GM21576 (cell line): ENCODE results near the gene HEATR5B.
"Not testable (repeated sequence)": the region's sequence is repeated elsewhere in the genome, so short reads cannot be mapped to it uniquely, and the experiment has no call there.

Experiments
- ATAC-seq: cut with Tn5 transposase; IDR thresholded peaks from one replicate; pipeline ENCODE4 v1.9.1; 2021; ENCODE audit warnings: mild to moderate bottlenecking, moderate library complexity; ENCODE audit not compliant: unreplicated experiment

The HEATR5B gene

GRCh38 chr2:36951027-36951518 lies 133.1 kb downstream of the HEATR5B start:
- ATAC-seq = no peak

- no peak for ATAC-seq
Measured at GRCh38 chr2:36949845-36950244, 134.3 kb downstream of the HEATR5B start.

- ATAC-seq = not testable (repeated sequence)
Measured at GRCh38 chr2:36945240-36945639, 138.9 kb downstream of the HEATR5B start.

GRCh38 chr2:36941867-36942266 lies 142.3 kb downstream of the HEATR5B start:
- ATAC-seq = no peak

DNA sequence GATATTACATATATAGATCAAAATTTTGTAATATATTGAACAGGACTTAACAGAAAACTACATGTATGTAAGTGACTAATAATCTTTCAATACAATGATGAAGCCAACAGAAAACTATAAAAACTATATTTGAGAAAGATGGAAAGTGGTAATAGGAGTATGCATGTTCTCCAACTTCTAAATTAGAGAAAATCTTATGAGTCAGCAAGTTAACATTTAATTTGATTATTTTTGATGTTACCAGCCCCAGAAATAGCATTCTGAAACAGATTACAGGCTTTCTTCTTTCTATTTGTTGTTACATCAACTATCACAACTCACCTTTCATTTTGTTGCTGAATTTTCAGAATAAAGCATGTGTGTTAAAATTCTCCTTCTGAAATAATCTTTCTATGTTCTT lies 147.6 kb downstream of the HEATR5B start:
- not testable (repeated sequence) for ATAC-seq

- not testable (repeated sequence) for ATAC-seq
Measured at GRCh38 chr2:36931688-36932087, 152.5 kb downstream of the HEATR5B start.
